Type B pancreatic cell (in vitro differentiated cells): ENCODE results near the gene MVB12B. TPM values are rescaled to one million over a fixed set of nuclear protein-coding genes. Genes with fewer than 3 reads are reported as not detected.

ENCODE experiments used
- DNase-seq: peaks from one replicate; pipeline ENCODE4 v3.0.0; 2021; ENCODE audit warnings: mixed read lengths; ENCODE audit not compliant: unreplicated experiment; ENCODE audit errors: extremely low spot score
- H3K27ac Mint-ChIP-seq: 2 replicates; pipeline ENCODE4 v1.8.0; 2021; ENCODE audit warnings: mild to moderate bottlenecking, mixed read lengths
- H3K27me3 Mint-ChIP-seq: 2 replicates; pipeline ENCODE4 v1.8.0; 2021; ENCODE audit warnings: mixed read lengths
- H3K36me3 Mint-ChIP-seq: 2 replicates; pipeline ENCODE4 v1.8.0; 2021; ENCODE audit warnings: mixed read lengths
- H3K4me1 Mint-ChIP-seq: one replicate; pipeline ENCODE4 v1.8.0; 2021; ENCODE audit warnings: mixed read lengths; ENCODE audit not compliant: unreplicated experiment
- H3K4me3 Mint-ChIP-seq: 2 replicates; pipeline ENCODE4 v1.8.0; 2021; ENCODE audit warnings: mild to moderate bottlenecking, mixed read lengths
- H3K9me3 Mint-ChIP-seq: 2 replicates; pipeline ENCODE4 v1.8.0; 2021; ENCODE audit warnings: mixed read lengths
- total RNA-seq: library from RNA; stranded (reverse); gene quantifications from 2 replicates; pipeline ENCODE4 v1.2.1, GENCODE V29; 2021; ENCODE audit warnings: low replicate concordance
- TF ChIP-seq, protein P1 (sequence below): fragments of 200-600 bp; sonication (generic); conservative IDR thresholded peaks from 2 replicates; pipeline ENCODE4 v1.5.0; 2021; ENCODE audit warnings: antibody characterized with exemption, mild to moderate bottlenecking

Gene MVB12B
- total RNA-seq, 1 donor from 2014 or later, result 26.1 TPM

DNA sequence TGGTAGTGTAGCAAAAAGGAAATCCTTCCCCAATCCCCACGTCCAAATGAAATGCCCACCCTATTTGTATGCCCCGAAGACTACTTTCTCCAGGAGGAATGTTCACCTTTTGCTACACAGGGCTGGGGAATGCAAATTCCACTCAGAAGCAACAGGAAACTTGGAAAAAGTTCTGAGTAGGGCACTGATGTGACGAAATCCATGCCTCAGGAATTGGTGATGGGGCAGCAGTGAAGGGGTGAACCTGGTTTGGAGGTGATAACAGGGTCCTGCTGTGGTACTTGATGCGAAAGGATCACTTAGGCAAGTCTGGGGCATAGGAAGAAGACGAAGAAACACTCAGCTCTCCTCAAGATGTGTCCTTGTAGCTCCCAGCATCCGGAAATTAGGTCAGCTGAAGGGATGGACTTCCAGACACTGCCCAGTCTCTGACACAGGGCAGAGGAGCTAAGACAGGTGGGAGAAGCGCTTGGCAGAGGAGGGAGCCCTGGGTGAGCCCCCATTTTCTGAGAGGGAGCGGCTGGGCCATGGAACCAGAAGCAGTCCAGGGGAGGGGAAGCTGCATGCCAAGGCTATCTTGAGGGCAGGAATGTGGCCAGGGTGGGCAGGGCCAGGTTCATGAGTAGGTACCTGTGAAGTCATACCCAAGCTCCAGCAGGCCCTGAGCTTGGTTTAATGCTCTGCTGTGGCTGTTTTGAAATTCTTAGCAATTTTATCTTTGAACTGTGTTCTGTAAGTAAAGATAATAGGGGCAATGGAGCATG is 22.2 kb upstream of the MVB12B start:
- Mint-ChIP-seq H3K27ac (no peak overlapping the region), H3K4me3 (no peak overlapping the region), H3K36me3 (no peaks in the 10 kb centered on the region), H3K27me3 (peaks cover 3% of the 10 kb centered on the region), H3K9me3 (no peaks in the 10 kb centered on the region), H3K4me1 (peaks cover 20% of the 10 kb centered on the region)
- TF ChIP-seq, protein P1, sequence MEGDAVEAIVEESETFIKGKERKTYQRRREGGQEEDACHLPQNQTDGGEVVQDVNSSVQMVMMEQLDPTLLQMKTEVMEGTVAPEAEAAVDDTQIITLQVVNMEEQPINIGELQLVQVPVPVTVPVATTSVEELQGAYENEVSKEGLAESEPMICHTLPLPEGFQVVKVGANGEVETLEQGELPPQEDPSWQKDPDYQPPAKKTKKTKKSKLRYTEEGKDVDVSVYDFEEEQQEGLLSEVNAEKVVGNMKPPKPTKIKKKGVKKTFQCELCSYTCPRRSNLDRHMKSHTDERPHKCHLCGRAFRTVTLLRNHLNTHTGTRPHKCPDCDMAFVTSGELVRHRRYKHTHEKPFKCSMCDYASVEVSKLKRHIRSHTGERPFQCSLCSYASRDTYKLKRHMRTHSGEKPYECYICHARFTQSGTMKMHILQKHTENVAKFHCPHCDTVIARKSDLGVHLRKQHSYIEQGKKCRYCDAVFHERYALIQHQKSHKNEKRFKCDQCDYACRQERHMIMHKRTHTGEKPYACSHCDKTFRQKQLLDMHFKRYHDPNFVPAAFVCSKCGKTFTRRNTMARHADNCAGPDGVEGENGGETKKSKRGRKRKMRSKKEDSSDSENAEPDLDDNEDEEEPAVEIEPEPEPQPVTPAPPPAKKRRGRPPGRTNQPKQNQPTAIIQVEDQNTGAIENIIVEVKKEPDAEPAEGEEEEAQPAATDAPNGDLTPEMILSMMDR, result no peak
- DNase-seq, result no peak

GRCh38 chr9:126304971-126305320 is 21.7 kb upstream of the MVB12B start:
- TF ChIP-seq, protein P1, result no peak
- Mint-ChIP-seq H3K4me1 (peaks cover 22% of the 10 kb centered on the region), H3K36me3 (no peaks in the 10 kb centered on the region), H3K27me3 (peaks cover 3% of the 10 kb centered on the region), H3K4me3 (no peak overlapping the region), H3K27ac (no peak overlapping the region), H3K9me3 (no peaks in the 10 kb centered on the region)
- DNase-seq, result no peak

GRCh38 chr9:126306071-126306647 is 20.5 kb upstream of the MVB12B start:
- TF ChIP-seq, protein P1, result no peak
- peaks cover 3% of the 10 kb centered on the region for H3K27me3 Mint-ChIP-seq
- no peak overlapping the region for H3K27ac Mint-ChIP-seq
- H3K9me3 Mint-ChIP-seq, result no peaks in the 10 kb centered on the region
- no peak for DNase-seq
- H3K4me3 Mint-ChIP-seq, result no peak overlapping the region
- H3K4me1 Mint-ChIP-seq, result peaks cover 22% of the 10 kb centered on the region
- no peaks in the 10 kb centered on the region for H3K36me3 Mint-ChIP-seq

- H3K9me3 Mint-ChIP-seq, result no peaks in the 10 kb centered on the region
- H3K4me1 Mint-ChIP-seq, result peaks cover 22% of the 10 kb centered on the region
- no peak overlapping the region for H3K27ac Mint-ChIP-seq
- no peaks in the 10 kb centered on the region for H3K36me3 Mint-ChIP-seq
- no peak overlapping the region for H3K4me3 Mint-ChIP-seq
- peaks cover 3% of the 10 kb centered on the region for H3K27me3 Mint-ChIP-seq
- TF ChIP-seq, protein P1, result no peak
- DNase-seq, result no peak
Measured at GRCh38 chr9:126307322-126308061, 19.1 kb upstream of the MVB12B start.

- H3K36me3 Mint-ChIP-seq, result no peaks in the 10 kb centered on the region
- H3K27ac Mint-ChIP-seq, result no peak overlapping the region
- TF ChIP-seq, protein P1, result no peak
- no peak for DNase-seq
- H3K4me3 Mint-ChIP-seq, result no peak overlapping the region
- H3K27me3 Mint-ChIP-seq, result peaks cover 3% of the 10 kb centered on the region
- no peaks in the 10 kb centered on the region for H3K9me3 Mint-ChIP-seq
- H3K4me1 Mint-ChIP-seq, result peaks cover 22% of the 10 kb centered on the region
Measured at GRCh38 chr9:126309427-126310189, 17.0 kb upstream of the MVB12B start.
